K562 (cell line): ENCODE results near the gene NT5DC1. TPM values are rescaled to one million over a fixed set of nuclear protein-coding genes. Genes with fewer than 3 reads are reported as not detected.

Experiments used
- ATAC-seq: fragments of 200-7000 bp; cut with Tn5 transposase; 3 replicates; pipeline ENCODE4 v1.9.1; 2020; ENCODE audit warnings: moderate library complexity
- BruUV-seq: library from RNA; stranded (reverse); fragments of 400-500 nt; replicated peaks from 2 replicates; lab custom pipeline; 2021; lab: Mats Ljungman, UMichigan
- CTCF ChIA-PET: fragments of 300-600 bp; formaldehyde crosslinking; extraction: SDS; loops from one replicate; lab custom pipeline; 2021; ENCODE audit warnings: low intra/inter-chr PET ratio; lab: Yijun Ruan, JAX
- POLR2A ChIA-PET: fragments of 300-600, 350-650 bp; sonication (Branson Sonifier 250); formaldehyde crosslinking; extraction: SDS; loops from one replicate; lab custom pipeline; 2021; ENCODE audit warnings: antibody characterized with exemption, inconsistent platforms; lab: Yijun Ruan, JAX
- DNase-seq, 4 experiments: peaks; one replicate each; pipeline versions ENCODE4 v3.0.0 to v3.0.0-alpha.2; 2011 to 2018; ENCODE audit warnings: low spot score in 3 of 4, mixed read lengths in 3 of 4; ENCODE audit errors: extremely low read depth in 1 of 4
- FAIRE-seq: peaks from 2 replicates; lab custom pipeline; 2011; peaks lifted over from hg19 to GRCh38; lab: Jason Lieb, UNC
- H2AFZ ChIP-seq: 2 replicates; pipeline ENCODE4 v1.6.0; 2011; ENCODE audit warnings: low read depth, low read length, control low read depth, inconsistent platforms
- H3K27ac ChIP-seq: fragments of 200-600 bp; 3 replicates; pipeline ENCODE4 v1.8.0; 2011; ENCODE audit warnings: low read depth, mild to moderate bottlenecking, control low read depth, inconsistent platforms, low read length, moderate library complexity, mixed read lengths; ENCODE audit errors: extremely low read depth
- H3K27me3 ChIP-seq, 2 experiments: fragments of 300-600 bp in 1 of 2; 2 replicates in 1 of 2; 3 replicates in 1 of 2; pipeline versions ENCODE4 v1.6.0 to v1.8.0; 2011; ENCODE audit warnings: inconsistent platforms in 2 of 2, low read length in 2 of 2, mild to moderate bottlenecking in 1 of 2, mixed read lengths in 1 of 2, moderate library complexity in 1 of 2; ENCODE audit not compliant: control insufficient read depth in 2 of 2, insufficient read depth in 2 of 2
- H3K36me3 ChIP-seq: fragments of 300-600 bp; 3 replicates; pipeline ENCODE4 v1.8.0; 2011; ENCODE audit warnings: mild to moderate bottlenecking, low read length, inconsistent platforms; ENCODE audit not compliant: control insufficient read depth, insufficient read depth
- H3K4me1 ChIP-seq, 2 experiments: fragments of 200-600 bp in 1 of 2; replicated peaks in 1 of 2; 2 replicates in 1 of 2; 3 replicates in 1 of 2; pipeline versions ENCODE4 v1.5.1 to v1.8.0; 2011; ENCODE audit warnings: inconsistent platforms in 2 of 2, low read length in 2 of 2, mild to moderate bottlenecking in 1 of 2, mixed read lengths in 1 of 2, moderate library complexity in 1 of 2; ENCODE audit not compliant: control insufficient read depth in 2 of 2, insufficient read depth in 2 of 2
- H3K4me2 ChIP-seq: 2 replicates; pipeline ENCODE4 v1.6.1; 2011; ENCODE audit warnings: low read length, control low read depth, inconsistent platforms, mixed read lengths; ENCODE audit not compliant: insufficient read depth
- H3K4me3 ChIP-seq: fragments of 200-600 bp; sonication (generic), shearing (Covaris generic); 2 replicates; pipeline ENCODE4 v1.5.1; 2016; ENCODE audit warnings: control low read depth, inconsistent platforms
- H3K79me2 ChIP-seq: fragments of 200-600 bp; 3 replicates; pipeline ENCODE4 v1.8.0; 2011; ENCODE audit warnings: low read length, inconsistent platforms; ENCODE audit not compliant: control insufficient read depth, insufficient read depth
- H3K9ac ChIP-seq, 2 experiments: 2 replicates each; pipeline versions ENCODE4 v1.6.0 to v1.6.1; 2011; ENCODE audit warnings: low read depth in 2 of 2, low read length in 2 of 2, control low read depth in 1 of 2, inconsistent platforms in 1 of 2, mild to moderate bottlenecking in 1 of 2, mixed read lengths in 1 of 2; ENCODE audit not compliant: insufficient read depth in 1 of 2
- H3K9me1 ChIP-seq: one replicate; pipeline ENCODE4 v1.6.0; 2011; ENCODE audit warnings: inconsistent platforms, mild to moderate bottlenecking, low read length, moderate library complexity; ENCODE audit not compliant: control insufficient read depth, insufficient read depth
- H3K9me3 ChIP-seq: replicated peaks from 2 replicates; pipeline ENCODE4 v1.5.1; 2011; ENCODE audit warnings: low read depth, low read length, inconsistent platforms; ENCODE audit not compliant: control insufficient read depth, insufficient read depth
- H4K20me1 ChIP-seq: replicated peaks from 2 replicates; pipeline ENCODE4 v1.6.1; 2011; ENCODE audit warnings: low read length, inconsistent platforms, mixed read lengths; ENCODE audit not compliant: control insufficient read depth, insufficient read depth
- BCOR ChIP-seq: fragments of 450-650 bp; IDR thresholded peaks from 2 replicates; pipeline ENCODE4 v1.6.1; 2016
- CHD2 ChIP-seq: IDR thresholded peaks from 2 replicates; pipeline ENCODE4 v1.6.1; 2011; ENCODE audit warnings: low read depth, low read length
- DDX20 ChIP-seq: fragments of 450-650 bp; IDR thresholded peaks from 2 replicates; pipeline ENCODE4 v1.6.1; 2016; ENCODE audit warnings: missing genetic modification characterization, low read depth, mild to moderate bottlenecking, missing compliant biosample characterization, moderate library complexity
- EP400 ChIP-seq: fragments of 450-650 bp; IDR thresholded peaks from 2 replicates; pipeline ENCODE4 v1.6.1; 2017; ENCODE audit warnings: antibody characterized with exemption, mild to moderate bottlenecking, moderate library complexity
- JUN ChIP-seq, 2 experiments: sonication (generic) in 1 of 2; formaldehyde crosslinking in 1 of 2; IDR thresholded peaks; 2 replicates each; pipeline versions ENCODE4 v1.6.1 to v1.8.0; 2012 to 2022; ENCODE audit warnings: borderline replicate concordance in 2 of 2, mild to moderate bottlenecking in 2 of 2, improper control_type of control experiment in 1 of 2, low read depth in 1 of 2, low read length in 1 of 2, missing genetic modification reagents in 1 of 2
- RBM25 ChIP-seq: fragments of 200-400 bp; formaldehyde crosslinking; IDR thresholded peaks from 2 replicates; pipeline ENCODE4 v1.6.1; 2018; ENCODE audit warnings: low read length, low read depth, moderate library complexity; ENCODE audit not compliant: severe bottlenecking
- WGBS: fragments of 100-300 bp; shearing (Covaris generic); methylation state at CpG from one replicate; pipeline ENCODE4 v1.1.6; 2016; ENCODE audit warnings: low coverage, mixed read lengths; ENCODE audit not compliant: insufficient coverage; ENCODE audit errors: missing lambda C conversion rate; 5-methylcytosine and 5-hydroxymethylcytosine counted together
- in situ Hi-C: fragments of 300-500 bp; cut with MboI; formaldehyde crosslinking; loops from 4 replicates; pipeline ENCODE4 v1.15.0; 2018; ENCODE audit warnings: inconsistent platforms, mixed read lengths
- intact Hi-C: fragments of 100-400 bp; cut with micrococcal nuclease; formaldehyde crosslinking; loops from 2 replicates; pipeline ENCODE4 v1.14.2; 2022
- polyA plus RNA-seq, 8 experiments: library from polyadenylated mRNA; depleted of rRNA in 4 of 8; stranded (reverse) in 5 of 8; unstranded in 3 of 8; fragments of >200 nt; fragmentation: Nextera tagmentation in 2 of 8; fragmentation: Illumina TruSeq in 1 of 8; extraction: Ambion mirVana in 2 of 8; extraction: Trizol in 1 of 8; gene quantifications; 2 replicates each; pipeline versions ENCODE4 v1.2.1 to v1.2.3, GENCODE V29; 2011 to 2014; ENCODE audit warnings: inconsistent platforms in 1 of 8, missing spikeins in 1 of 8
- total RNA-seq, 7 experiments: library from RNA; depleted of rRNA in 6 of 7; stranded (reverse); fragments of >200 nt in 6 of 7; fragmentation: Illumina TruSeq in 2 of 7; extraction: Trizol in 2 of 7; gene quantifications; 2 replicates each; pipeline versions ENCODE4 v1.2.1 to v1.2.3, GENCODE V29; 2011 to 2021; ENCODE audit warnings: low replicate concordance in 1 of 7
- TF ChIP-seq, protein P1 (sequence below): fragments of 250-450 bp; sonication (Bioruptor Pico); IDR thresholded peaks from 2 replicates; pipeline ENCODE4 v1.5.0; 2021; ENCODE audit warnings: mild to moderate bottlenecking, borderline replicate concordance

Gene NT5DC1
- total and polyA plus RNA-seq, 9 of the 15 experiments (the other 6 are each of a cell fraction or from before 2014, with no cell fraction given): 4.9 to 28.5 (median 16.3) TPM

- FAIRE-seq (peak; percentile 52), ATAC-seq (no peak), DNase-seq (no peak)
- no peaks in the 10 kb centered on the region for H3K9me1 ChIP-seq
- H3K79me2 ChIP-seq: peaks cover 11% of the 10 kb centered on the region
- 63% methylated on average over 2 of the region's 2 CpGs for WGBS
- peaks cover under 1% of the 10 kb centered on the region; the same call in 1 of the 2 replicates for H3K9me3 ChIP-seq
- H3K27ac ChIP-seq: no peak overlapping the region
- H3K27me3 ChIP-seq: no peaks in the 10 kb centered on the region
- peak overlapping the region; percentile 88 for H3K4me3 ChIP-seq
- CTCF ChIA-PET: interaction anchor here (1.2 kb wide), 1 partner anchor 91 kb away, joined by 4 read pairs; no protein-coding TSS in a partner anchor
- in situ Hi-C loops (no loop called here), intact Hi-C loops (no loop called here)
- TF ChIP-seq EP400: no peak
- TF ChIP-seq JUN (IDR thresholded peaks at IDR 0.05; ENCODE audit: borderline replicate concordance, low read depth, low read length): no peak
- TF ChIP-seq JUN (CRISPR knock-in tag; IDR thresholded peaks at IDR 0.05; ENCODE audit: borderline replicate concordance): no peak
- TF ChIP-seq DDX20 (tag): no peak
- TF ChIP-seq BCOR: peak; percentile 70; the same call in 1 of the 2 replicates
- no peak for TF ChIP-seq CHD2
- TF ChIP-seq, protein P1, sequence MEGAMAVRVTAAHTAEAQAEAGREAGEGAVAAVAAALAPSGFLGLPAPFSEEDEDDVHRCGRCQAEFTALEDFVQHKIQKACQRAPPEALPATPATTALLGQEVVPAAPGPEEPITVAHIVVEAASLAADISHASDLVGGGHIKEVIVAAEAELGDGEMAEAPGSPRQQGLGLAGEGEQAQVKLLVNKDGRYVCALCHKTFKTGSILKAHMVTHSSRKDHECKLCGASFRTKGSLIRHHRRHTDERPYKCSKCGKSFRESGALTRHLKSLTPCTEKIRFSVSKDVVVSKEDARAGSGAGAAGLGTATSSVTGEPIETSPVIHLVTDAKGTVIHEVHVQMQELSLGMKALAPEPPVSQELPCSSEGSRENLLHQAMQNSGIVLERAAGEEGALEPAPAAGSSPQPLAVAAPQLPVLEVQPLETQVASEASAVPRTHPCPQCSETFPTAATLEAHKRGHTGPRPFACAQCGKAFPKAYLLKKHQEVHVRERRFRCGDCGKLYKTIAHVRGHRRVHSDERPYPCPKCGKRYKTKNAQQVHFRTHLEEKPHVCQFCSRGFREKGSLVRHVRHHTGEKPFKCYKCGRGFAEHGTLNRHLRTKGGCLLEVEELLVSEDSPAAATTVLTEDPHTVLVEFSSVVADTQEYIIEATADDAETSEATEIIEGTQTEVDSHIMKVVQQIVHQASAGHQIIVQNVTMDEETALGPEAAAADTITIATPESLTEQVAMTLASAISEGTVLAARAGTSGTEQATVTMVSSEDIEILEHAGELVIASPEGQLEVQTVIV (CRISPR knock-in tag): no peak
- peak; percentile 87 for TF ChIP-seq RBM25
- no peaks in the 10 kb centered on the region for H3K36me3 ChIP-seq
- peak overlapping the region in 1 of 2 experiments; percentile 84; a peak in 2 of 4 replicates for H3K9ac ChIP-seq
- BruUV-seq: no TSS peak
- H3K4me2 ChIP-seq: peak overlapping the region; percentile 89
- POLR2A ChIA-PET: interaction anchor here (0.7 kb wide), 1 partner anchor 685 kb away, joined by 6 read pairs; no protein-coding TSS in a partner anchor
- no peaks in the 10 kb centered on the region for H4K20me1 ChIP-seq
- peaks cover 4 to 7% of the 10 kb centered on the region in 2 experiments; a peak in 3 of 5 replicates for H3K4me1 ChIP-seq
- peak overlapping the region; percentile 99; the same call in 1 of the 2 replicates for H2AFZ ChIP-seq
These were observed 1.1 kb downstream of the NT5DC1 start for GRCh38 chr6:116101790-116102189.
